H1 (cell line): Measurements from ENCODE around the gene P2RY11. TPM values are rescaled to one million over a fixed set of nuclear protein-coding genes. Genes with fewer than 3 reads are reported as not detected.

Source experiments
- CTCF ChIA-PET: fragments of 300-600 bp; sonication (Branson Sonifier 250); formaldehyde crosslinking; loops from one replicate; lab custom pipeline; 2021; ENCODE audit not compliant: partially characterized antibody; lab: Charles Lee
- POLR2A ChIA-PET: fragments of 300-600 bp; sonication (Branson Sonifier 250); formaldehyde crosslinking; loops from one replicate; lab custom pipeline; 2021; ENCODE audit warnings: inconsistent platforms; ENCODE audit not compliant: partially characterized antibody; lab: Charles Lee
- DNase-seq, 2 experiments: peaks; one replicate each; pipeline versions ENCODE4 v3.0.0 to v3.0.0-alpha.2; 2010 to 2022; ENCODE audit warnings: low spot score in 2 of 2, low read depth in 1 of 2, mixed read lengths in 1 of 2
- FAIRE-seq: peaks from 2 replicates; lab custom pipeline; 2011; peaks lifted over from hg19 to GRCh38; lab: Jason Lieb, UNC
- H2AFZ ChIP-seq: 2 replicates; pipeline ENCODE4 v1.8.1; 2012; ENCODE audit warnings: low read length, inconsistent platforms
- H2AK5ac ChIP-seq: 2 replicates; pipeline ENCODE4 v1.6.1; 2013; ENCODE audit warnings: low read depth, low read length
- H2BK120ac ChIP-seq: replicated peaks from 2 replicates; pipeline ENCODE3; 2013; ENCODE audit warnings: low read depth, low read length, inconsistent platforms
- H2BK12ac ChIP-seq: 2 replicates; pipeline ENCODE4 v1.6.1; 2013; ENCODE audit warnings: low read depth, low read length
- H2BK15ac ChIP-seq: 2 replicates; pipeline ENCODE4 v1.6.1; 2013; ENCODE audit warnings: low read length
- H2BK20ac ChIP-seq: 2 replicates; pipeline ENCODE4 v1.6.1; 2013; ENCODE audit warnings: low read length
- H2BK5ac ChIP-seq: 2 replicates; pipeline ENCODE4 v1.6.1; 2013; ENCODE audit warnings: low read depth, low read length
- H3K14ac ChIP-seq: 2 replicates; pipeline ENCODE4 v1.6.1; 2013; ENCODE audit warnings: inconsistent platforms; ENCODE audit not compliant: insufficient read length
- H3K18ac ChIP-seq: 2 replicates; pipeline ENCODE4 v1.6.1; 2013; ENCODE audit warnings: low read length; ENCODE audit errors: extremely low read depth
- H3K23ac ChIP-seq: 2 replicates; pipeline ENCODE4 v1.6.1; 2013; ENCODE audit warnings: inconsistent platforms; ENCODE audit not compliant: insufficient read length
- H3K23me2 ChIP-seq: 2 replicates; pipeline ENCODE4 v1.6.1; 2013; ENCODE audit warnings: low read depth, low read length
- H3K27ac ChIP-seq: 2 replicates; pipeline ENCODE4 v1.6.1; 2011; ENCODE audit warnings: low read depth, low read length, inconsistent platforms
- H3K27me3 ChIP-seq, 4 experiments: replicated peaks in 1 of 4; 1 replicate in 1 of 4; 2 replicates in 3 of 4; pipeline versions ENCODE4 v1.6.1 to v1.8.1; 2011 to 2013; ENCODE audit warnings: low read length in 3 of 4, mild to moderate bottlenecking in 3 of 4, inconsistent platforms in 2 of 4, mixed read lengths in 2 of 4, moderate library complexity in 1 of 4; ENCODE audit not compliant: control insufficient read depth in 3 of 4, insufficient read depth in 3 of 4; ENCODE audit errors: extremely low read depth in 1 of 4
- H3K36me3 ChIP-seq, 4 experiments: 2 replicates each; pipeline versions ENCODE4 v1.6.1 to v1.8.1; 2011 to 2013; ENCODE audit warnings: mild to moderate bottlenecking in 4 of 4, low read length in 3 of 4, moderate library complexity in 2 of 4, control low read depth in 1 of 4, inconsistent platforms in 1 of 4; ENCODE audit not compliant: insufficient read depth in 4 of 4, control insufficient read depth in 2 of 4
- H3K4ac ChIP-seq: replicated peaks from 2 replicates; pipeline ENCODE3; 2013; ENCODE audit warnings: low read length, low read depth, mixed read lengths, inconsistent platforms; ENCODE audit not compliant: insufficient read length
- H3K4me1 ChIP-seq, 4 experiments: replicated peaks in 1 of 4; 1 replicate in 1 of 4; 2 replicates in 3 of 4; pipeline versions ENCODE4 v1.6.1 to v1.8.1; 2011 to 2013; ENCODE audit warnings: low read length in 3 of 4, inconsistent platforms in 2 of 4, mixed read lengths in 1 of 4; ENCODE audit not compliant: insufficient read depth in 4 of 4, control insufficient read depth in 3 of 4
- H3K4me2 ChIP-seq, 2 experiments: 2 replicates each; pipeline versions ENCODE4 v1.6.1 to v1.8.1; 2011 to 2013; ENCODE audit warnings: low read depth in 2 of 2, low read length in 2 of 2, control low read depth in 1 of 2, inconsistent platforms in 1 of 2, mild to moderate bottlenecking in 1 of 2; ENCODE audit not compliant: insufficient read depth in 1 of 2
- H3K4me3 ChIP-seq, 4 experiments: fragments of 200-600, 300-600 bp in 1 of 4; sonication (generic), shearing (Covaris generic), sonication (Bioruptor Twin) in 1 of 4; 2 replicates each; pipeline versions ENCODE4 v1.5.1 to v1.8.1; 2011 to 2016; ENCODE audit warnings: low read length in 4 of 4, low read depth in 3 of 4, control low read depth in 2 of 4, inconsistent platforms in 2 of 4, mild to moderate bottlenecking in 2 of 4, mixed read lengths in 1 of 4, moderate library complexity in 1 of 4; ENCODE audit not compliant: insufficient read depth in 2 of 4; ENCODE audit errors: extremely low read depth in 1 of 4
- H3K56ac ChIP-seq: replicated peaks from 2 replicates; pipeline ENCODE3; 2013; ENCODE audit warnings: low read depth, mild to moderate bottlenecking, mixed read lengths, low read length, inconsistent platforms; ENCODE audit not compliant: insufficient read length
- H3K79me1 ChIP-seq: 2 replicates; pipeline ENCODE4 v1.6.1; 2013; ENCODE audit warnings: low read depth, low read length, control low read depth
- H3K79me2 ChIP-seq, 2 experiments: 2 replicates each; pipeline versions ENCODE4 v1.6.1 to v1.8.1; 2012 to 2013; ENCODE audit warnings: low read length in 2 of 2, mild to moderate bottlenecking in 2 of 2, inconsistent platforms in 1 of 2; ENCODE audit not compliant: insufficient read depth in 2 of 2, control insufficient read depth in 1 of 2
- H3K9ac ChIP-seq, 4 experiments: replicated peaks in 1 of 4; 1 replicate in 1 of 4; 2 replicates in 3 of 4; pipeline versions ENCODE4 v1.6.1 to v1.8.1; 2011 to 2013; ENCODE audit warnings: low read depth in 3 of 4, low read length in 3 of 4, control low read depth in 2 of 4, mild to moderate bottlenecking in 2 of 4, moderate library complexity in 2 of 4, inconsistent platforms in 1 of 4; ENCODE audit errors: extremely low read depth in 1 of 4
- H3K9me3 ChIP-seq, 2 experiments: 2 replicates each; pipeline versions ENCODE4 v1.6.1 to v1.8.1; 2012 to 2013; ENCODE audit warnings: mild to moderate bottlenecking in 2 of 2, moderate library complexity in 2 of 2, control low read depth in 1 of 2, inconsistent platforms in 1 of 2, low read depth in 1 of 2, low read length in 1 of 2, mixed read lengths in 1 of 2; ENCODE audit not compliant: insufficient read depth in 2 of 2
- H4K20me1 ChIP-seq, 2 experiments: replicated peaks in 1 of 2; 2 replicates each; pipeline versions ENCODE3 to v1.8.1; 2011 to 2013; ENCODE audit warnings: inconsistent platforms in 2 of 2, low read length in 2 of 2, mild to moderate bottlenecking in 1 of 2; ENCODE audit not compliant: insufficient read depth in 2 of 2, control insufficient read depth in 1 of 2
- H4K5ac ChIP-seq: 2 replicates; pipeline ENCODE4 v1.6.1; 2013; ENCODE audit warnings: low read length, low read depth, mixed read lengths, inconsistent platforms; ENCODE audit not compliant: insufficient read length
- H4K8ac ChIP-seq: 2 replicates; pipeline ENCODE4 v1.8.0; 2013; ENCODE audit warnings: mild to moderate bottlenecking, moderate library complexity, low read length, inconsistent platforms; ENCODE audit not compliant: insufficient read depth; ENCODE audit errors: extremely low read depth
- H4K91ac ChIP-seq: replicated peaks from 2 replicates; pipeline ENCODE3; 2013; ENCODE audit warnings: low read length, mixed read lengths, inconsistent platforms; ENCODE audit not compliant: insufficient read length
- EP300 ChIP-seq, 2 experiments: IDR thresholded peaks; 1 replicate in 1 of 2; 2 replicates in 1 of 2; pipeline ENCODE4 v1.6.1; 2011 to 2012; ENCODE audit warnings: low read depth in 2 of 2, low read length in 2 of 2, mild to moderate bottlenecking in 2 of 2, borderline replicate concordance in 1 of 2, inconsistent platforms in 1 of 2, moderate library complexity in 1 of 2
- GTF2F1 ChIP-seq: IDR thresholded peaks from 2 replicates; pipeline ENCODE4 v1.6.1; 2012; ENCODE audit warnings: low read depth, low read length, improper control_type of control experiment, borderline replicate concordance
- PHF8 ChIP-seq: fragments of 200-600 bp; sonication (generic); conservative IDR thresholded peaks from 2 replicates; pipeline ENCODE4 v1.7.1; 2012; ENCODE audit warnings: low read depth, mild to moderate bottlenecking, inconsistent platforms, low read length, moderate library complexity
- POLR2AphosphoS5 ChIP-seq: IDR thresholded peaks from 2 replicates; pipeline ENCODE4 v1.6.1; 2011; ENCODE audit warnings: low read depth, low read length
- RAD21 ChIP-seq, 2 experiments: IDR thresholded peaks in 1 of 2; conservative IDR thresholded peaks in 1 of 2; 2 replicates each; pipeline ENCODE4 v1.6.1; 2011; ENCODE audit warnings: low read depth in 2 of 2, low read length in 2 of 2, improper control_type of control experiment in 1 of 2, inconsistent platforms in 1 of 2, mild to moderate bottlenecking in 1 of 2, moderate library complexity in 1 of 2
- RBBP5 ChIP-seq: IDR thresholded peaks from 2 replicates; pipeline ENCODE4 v1.7.1; 2012; ENCODE audit warnings: low read depth, mild to moderate bottlenecking, inconsistent platforms, low read length, moderate library complexity, borderline replicate concordance
- RNF2 ChIP-seq: fragments of 200-900, 300-1000 bp; sonication (generic); IDR thresholded peaks from 2 replicates; pipeline ENCODE4 v1.7.1; 2016; ENCODE audit warnings: borderline replicate concordance, low read depth, mild to moderate bottlenecking, antibody characterized with exemption, low read length; ENCODE audit not compliant: poor library complexity, severe bottlenecking; ENCODE audit errors: missing control alignments
- SP1 ChIP-seq: IDR thresholded peaks from 2 replicates; pipeline ENCODE4 v1.6.1; 2011; ENCODE audit warnings: low read depth, low read length
- WGBS, 2 experiments: shearing (Covaris generic) in 1 of 2; methylation state at CpG; one replicate each; pipeline versions ENCODE4 v1.1.6 to v1.1.7; 2013 to 2015; ENCODE audit warnings: low lambda C conversion rate in 2 of 2, mixed read lengths in 2 of 2, inconsistent platforms in 1 of 2, low coverage in 1 of 2, missing lambda C conversion rate in 1 of 2; ENCODE audit not compliant: insufficient replicate concordance in 2 of 2, insufficient coverage in 1 of 2, insufficient read length in 1 of 2; ENCODE audit errors: extremely low coverage in 1 of 2, missing lambda C conversion rate in 1 of 2; 5-methylcytosine and 5-hydroxymethylcytosine counted together
- polyA plus RNA-seq, 7 experiments: library from polyadenylated mRNA; depleted of rRNA in 3 of 7; stranded (reverse) in 5 of 7; unstranded in 2 of 7; fragments of >200 nt in 5 of 7; fragments of 200-250 nt in 2 of 7; gene quantifications; 1 replicate in 5 of 7; 2 replicates in 1 of 7; 4 replicates in 1 of 7; pipeline versions ENCODE4 v1.2.1 to v1.2.3, GENCODE V29; 2011 to 2013; ENCODE audit warnings: missing spikeins in 2 of 7, mixed read lengths in 2 of 7
- total RNA-seq: library from RNA; stranded (reverse); fragmentation: NEBNext Ultra II Directional; extraction: Animal tissue kit (Norgen Biotek cat#: 25700); gene quantifications from 2 replicates; pipeline ENCODE4 v1.2.1, GENCODE V29; 2021

The P2RY11 gene
- total and polyA plus RNA-seq, 2 of the 8 experiments (the other 6 are each of a cell fraction or from before 2014, with no cell fraction given), result 9.2 to 18.0 TPM

DNA sequence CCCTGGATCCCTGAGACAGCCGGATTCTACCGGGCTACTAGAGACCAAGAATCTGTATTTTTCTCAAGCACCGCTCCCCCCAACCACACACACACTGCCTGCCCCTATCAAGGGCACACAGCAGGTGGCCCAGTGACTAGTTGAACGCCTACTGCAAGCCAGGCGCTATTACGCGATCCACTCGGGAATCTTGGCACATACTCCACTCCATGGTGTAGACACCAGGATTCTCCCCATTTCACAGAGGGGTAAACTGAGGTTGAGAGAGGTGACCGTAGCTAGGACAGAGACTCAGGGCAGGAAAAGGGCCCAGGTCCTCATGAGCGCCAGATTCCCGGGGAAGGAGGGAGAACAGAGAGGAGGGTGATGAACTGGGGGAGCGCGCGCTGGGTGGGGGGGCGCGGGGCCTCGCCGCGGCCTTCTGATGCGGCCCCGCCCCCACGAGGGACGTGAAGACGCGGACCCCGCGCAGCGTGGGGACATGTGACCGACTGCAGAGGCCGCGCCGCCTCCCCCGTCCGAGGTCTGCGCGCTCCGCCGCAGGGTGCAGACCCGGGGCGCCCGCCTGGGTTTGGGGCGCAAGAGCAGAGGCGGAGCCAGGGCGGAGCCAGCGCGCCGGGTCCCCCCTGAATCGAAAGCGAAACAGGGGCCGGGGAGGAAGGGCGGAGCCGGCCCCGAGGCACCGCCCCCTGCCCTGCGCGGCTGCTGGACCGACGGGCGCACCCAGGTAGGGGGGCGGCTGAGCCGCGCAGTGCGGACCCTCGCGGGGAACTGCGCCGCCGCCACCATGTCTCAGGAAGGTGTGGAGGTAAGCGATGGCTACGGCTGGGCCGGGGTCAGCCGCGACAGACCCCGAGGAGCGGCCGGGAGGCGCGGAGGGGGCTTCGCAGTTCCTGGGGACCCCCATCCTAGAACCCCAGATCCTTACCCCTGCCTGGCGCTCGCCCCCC lies 25.6 kb upstream of the P2RY11 start, which contains the start of gene SHFL:
Gene SHFL (plus strand): TSS at position 677 of the 950 bp plus-strand sequence. CDS start 111 bp downstream, at position 788.
- H2BK15ac ChIP-seq, result peak within 1 kb of the TSS; percentile 83; the same call in 1 of the 2 replicates
- 11% methylated on average over 40 of the region's 81 CpGs; no CpG with 5 or more reads in 1 of the 2 experiments for WGBS, 2 experiments
- no peaks in the 10 kb centered on the region for H3K79me1 ChIP-seq
- peak within 1 kb of the TSS; percentile 66 for H3K4ac ChIP-seq
- peak within 1 kb of the TSS; percentile 65; the same call in 1 of the 2 replicates for H2AK5ac ChIP-seq
- H3K14ac ChIP-seq, result no peak within 1 kb of the TSS
- POLR2A ChIA-PET, result interaction anchor here (1.7 to 15.1 kb wide), 2 partner anchors 10 to 26 kb away, joined by 3 to 240 read pairs; partner anchors contain the start of genes P2RY11 and PPAN
- no peak within 1 kb of the TSS; the same call in 1 of the 2 replicates for H2AFZ ChIP-seq
- peak within 1 kb of the TSS; percentile 71 for H3K4me2 ChIP-seq
- peaks cover 0 to 4% (median 3%) of the 10 kb centered on the region in 4 experiments; a peak in 4 of 7 replicates for H3K4me1 ChIP-seq
- peaks cover 0 to 3% (median 1%) of the 10 kb centered on the region in 4 experiments; a peak in 1 of 8 replicates for H3K36me3 ChIP-seq
- peaks cover 0 to 3% of the 10 kb centered on the region in 2 experiments for H4K20me1 ChIP-seq
- no peaks in the 10 kb centered on the region for H3K79me2 ChIP-seq
- H3K18ac ChIP-seq, result peak within 1 kb of the TSS; percentile 60
- peak within 1 kb of the TSS; percentile 81 to 92 (median 87) for H3K4me3 ChIP-seq
- DNase-seq, result peak in 1 of 2 experiments; percentile 87
- no peaks in the 10 kb centered on the region for H3K9me3 ChIP-seq
- peak within 1 kb of the TSS; percentile 40 for H4K91ac ChIP-seq
- H2BK5ac ChIP-seq, result no peak within 1 kb of the TSS
- FAIRE-seq, result no peak
- peaks cover 0 to 2% (median 0%) of the 10 kb centered on the region in 4 experiments; a peak in 1 of 7 replicates for H3K27me3 ChIP-seq
- CTCF ChIA-PET, result interaction anchor here (0.8 to 1.4 kb wide), 3 partner anchors 57 to 156 kb away, joined by 4 to 5 read pairs (median 4); no protein-coding TSS in a partner anchor
- H3K56ac ChIP-seq, result no peak within 1 kb of the TSS
- H4K5ac ChIP-seq, result peak within 1 kb of the TSS; percentile 59
- H3K23me2 ChIP-seq, result peaks cover 13% of the 10 kb centered on the region; the same call in 1 of the 2 replicates
- H4K8ac ChIP-seq, result peak within 1 kb of the TSS; percentile 88
- H2BK120ac ChIP-seq, result no peak within 1 kb of the TSS
- H2BK20ac ChIP-seq, result peak within 1 kb of the TSS; percentile 66; the same call in 1 of the 2 replicates
- no peak within 1 kb of the TSS for H3K27ac ChIP-seq
- peak within 1 kb of the TSS; percentile 7; the same call in 1 of the 2 replicates for H2BK12ac ChIP-seq
- H3K23ac ChIP-seq, result no peak within 1 kb of the TSS
- peak within 1 kb of the TSS in 3 of 4 experiments; percentile 25 to 32 (median 31); a peak in 4 of 7 replicates for H3K9ac ChIP-seq
- TF ChIP-seq GTF2F1 (no peak), SP1 (peak; percentile 28; the same call in 1 of the 2 replicates), PHF8 (peak; percentile 56), RNF2 (no peak), RBBP5 (peak; percentile 38; the same call in 1 of the 2 replicates), EP300 (IDR thresholded peaks at IDR 0.05; ENCODE audit: borderline replicate concordance in 1 of 2, low read depth in 2 of 2, low read length in 2 of 2) (no peak), POLR2AphosphoS5 (no peak), RAD21 (IDR thresholded peaks at IDR 0.05 in 1 of 2, conservative IDR thresholded peaks at IDR 0.05 in 1 of 2; ENCODE audit: low read depth in 2 of 2, low read length in 2 of 2) (no peak)
